Fibroblast of lung (primary cell): ENCODE measurements around the gene TIMM44. TPM values are rescaled to one million over a fixed set of nuclear protein-coding genes. Genes with fewer than 3 reads are reported as not detected.

Experiments
- DNase-seq, 2 donors: peaks; one replicate each; pipeline versions ENCODE4 v3.0.0 to v3.0.0-alpha.2; 2010; ENCODE audit warnings: low read depth in 2 of 2
- H2AFZ ChIP-seq: 2 replicates; pipeline ENCODE4 v1.5.1; 2012; ENCODE audit warnings: low read length, control low read depth, inconsistent platforms
- H3K27ac ChIP-seq: 2 replicates; pipeline ENCODE4 v1.5.1; 2011; ENCODE audit warnings: low read length, control low read depth; ENCODE audit not compliant: insufficient read depth
- H3K27me3 ChIP-seq: 2 replicates; pipeline ENCODE4 v1.5.1; 2011; ENCODE audit warnings: mild to moderate bottlenecking, low read length; ENCODE audit not compliant: control insufficient read depth, insufficient read depth
- H3K36me3 ChIP-seq: 2 replicates; pipeline ENCODE4 v1.5.1; 2011; ENCODE audit warnings: low read length; ENCODE audit not compliant: control insufficient read depth, insufficient read depth
- H3K4me1 ChIP-seq: 2 replicates; pipeline ENCODE4 v1.5.1; 2011; ENCODE audit warnings: low read length; ENCODE audit not compliant: control insufficient read depth, insufficient read depth; ENCODE audit errors: extremely low read depth
- H3K4me2 ChIP-seq: 2 replicates; pipeline ENCODE4 v1.5.1; 2011; ENCODE audit warnings: low read length, control low read depth; ENCODE audit not compliant: insufficient read depth; ENCODE audit errors: extremely low read depth
- H3K4me3 ChIP-seq, 4 experiments: fragments of 200-600 bp in 1 of 4; sonication (generic) in 1 of 4; replicated peaks in 1 of 4; 2 replicates each; pipeline ENCODE4 v1.5.1; 2011 to 2016; ENCODE audit warnings: low read length in 4 of 4, low read depth in 3 of 4, mild to moderate bottlenecking in 3 of 4, control low read depth in 2 of 4, inconsistent platforms in 1 of 4, mixed read lengths in 1 of 4; ENCODE audit not compliant: insufficient read depth in 1 of 4; ENCODE audit errors: control extremely low read depth in 1 of 4
- H3K79me2 ChIP-seq: 2 replicates; pipeline ENCODE4 v1.5.1; 2012; ENCODE audit warnings: mild to moderate bottlenecking, low read length, inconsistent platforms; ENCODE audit not compliant: control insufficient read depth, insufficient read depth
- H3K9ac ChIP-seq: 2 replicates; pipeline ENCODE4 v1.5.1; 2011; ENCODE audit warnings: mild to moderate bottlenecking, low read length, control low read depth; ENCODE audit not compliant: insufficient read depth
- H3K9me3 ChIP-seq: 2 replicates; pipeline ENCODE4 v1.5.1; 2012; ENCODE audit warnings: low read depth, low read length; ENCODE audit not compliant: control insufficient read depth, insufficient read depth
- H4K20me1 ChIP-seq: 2 replicates; pipeline ENCODE4 v1.5.1; 2011; ENCODE audit warnings: low read length; ENCODE audit not compliant: control insufficient read depth, insufficient read depth; ENCODE audit errors: extremely low read depth
- EZH2 ChIP-seq: IDR thresholded peaks from 2 replicates; pipeline ENCODE4 v1.5.1; 2012; ENCODE audit warnings: low read length, control low read depth, mild to moderate bottlenecking; ENCODE audit errors: missing control alignments
- polyA plus RNA-seq, 2 donors: library from polyadenylated mRNA; depleted of rRNA in 1 of 2; stranded (reverse) in 1 of 2; unstranded in 1 of 2; fragments of >200 nt; gene quantifications; 2 replicates each; pipeline ENCODE4 v1.2.1, GENCODE V29; 2011 to 2012; ENCODE audit warnings: missing spikeins in 1 of 2
- total RNA-seq: library from RNA; depleted of rRNA; stranded (reverse); fragments of >200 nt; gene quantifications from 2 replicates; pipeline ENCODE4 v1.2.1, GENCODE V29; 2014
- TF ChIP-seq, protein P1 (sequence below), 2 donors: IDR thresholded peaks in 1 of 2; conservative IDR thresholded peaks in 1 of 2; 1 replicate in 1 of 2; 2 replicates in 1 of 2; pipeline ENCODE4 v1.5.1; 2011 to 2012; ENCODE audit warnings: low read length in 2 of 2, control low read depth in 1 of 2, inconsistent platforms in 1 of 2, low read depth in 1 of 2, mild to moderate bottlenecking in 1 of 2

The TIMM44 gene
- total and polyA plus RNA-seq, 2 donors (not counting 1 experiment from before 2014, with no cell fraction given) = 29.5 to 56.1 TPM

DNA sequence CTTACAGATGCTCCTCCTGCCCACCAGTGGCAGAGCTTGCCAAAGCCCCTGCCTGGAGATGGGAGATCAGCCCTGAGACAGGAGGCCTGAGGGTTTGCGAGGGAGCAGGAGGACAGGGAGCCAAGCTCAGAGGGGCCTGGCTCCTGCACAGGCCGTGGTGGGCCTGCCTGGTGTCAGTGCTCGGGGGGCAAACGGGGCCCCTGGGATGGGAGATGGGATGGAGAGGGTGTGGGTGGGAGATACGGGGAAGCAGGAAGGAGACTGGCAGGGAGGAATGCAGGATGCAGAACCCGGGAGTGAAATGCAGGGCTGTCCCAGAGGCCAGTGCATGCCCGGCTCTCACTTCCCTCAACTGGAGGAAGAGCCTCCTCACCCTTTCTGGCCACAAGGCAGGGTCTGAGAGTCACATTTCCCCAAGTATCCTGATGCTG lies 42.0 kb upstream of the TIMM44 start:
- no peak overlapping the region for H3K9ac ChIP-seq
- H4K20me1 ChIP-seq = no peaks in the 10 kb centered on the region
- TF ChIP-seq, protein P1, sequence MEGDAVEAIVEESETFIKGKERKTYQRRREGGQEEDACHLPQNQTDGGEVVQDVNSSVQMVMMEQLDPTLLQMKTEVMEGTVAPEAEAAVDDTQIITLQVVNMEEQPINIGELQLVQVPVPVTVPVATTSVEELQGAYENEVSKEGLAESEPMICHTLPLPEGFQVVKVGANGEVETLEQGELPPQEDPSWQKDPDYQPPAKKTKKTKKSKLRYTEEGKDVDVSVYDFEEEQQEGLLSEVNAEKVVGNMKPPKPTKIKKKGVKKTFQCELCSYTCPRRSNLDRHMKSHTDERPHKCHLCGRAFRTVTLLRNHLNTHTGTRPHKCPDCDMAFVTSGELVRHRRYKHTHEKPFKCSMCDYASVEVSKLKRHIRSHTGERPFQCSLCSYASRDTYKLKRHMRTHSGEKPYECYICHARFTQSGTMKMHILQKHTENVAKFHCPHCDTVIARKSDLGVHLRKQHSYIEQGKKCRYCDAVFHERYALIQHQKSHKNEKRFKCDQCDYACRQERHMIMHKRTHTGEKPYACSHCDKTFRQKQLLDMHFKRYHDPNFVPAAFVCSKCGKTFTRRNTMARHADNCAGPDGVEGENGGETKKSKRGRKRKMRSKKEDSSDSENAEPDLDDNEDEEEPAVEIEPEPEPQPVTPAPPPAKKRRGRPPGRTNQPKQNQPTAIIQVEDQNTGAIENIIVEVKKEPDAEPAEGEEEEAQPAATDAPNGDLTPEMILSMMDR (conservative IDR thresholded peaks at IDR 0.05 in 1 of 2, IDR thresholded peaks at IDR 0.05 in 1 of 2; ENCODE audit: low read depth in 1 of 2, low read length in 2 of 2) = no peak
- TF ChIP-seq EZH2 = no peak
- H3K4me2 ChIP-seq = no peak overlapping the region
- H2AFZ ChIP-seq = no peak overlapping the region
- no peaks in the 10 kb centered on the region for H3K27me3 ChIP-seq
- DNase-seq = no peak
- H3K27ac ChIP-seq = no peak overlapping the region
- H3K79me2 ChIP-seq = peaks cover 34% of the 10 kb centered on the region
- no peak overlapping the region for H3K4me3 ChIP-seq
- H3K36me3 ChIP-seq = peaks cover 20% of the 10 kb centered on the region
- no peaks in the 10 kb centered on the region for H3K9me3 ChIP-seq
- peaks cover 15% of the 10 kb centered on the region for H3K4me1 ChIP-seq

DNA sequence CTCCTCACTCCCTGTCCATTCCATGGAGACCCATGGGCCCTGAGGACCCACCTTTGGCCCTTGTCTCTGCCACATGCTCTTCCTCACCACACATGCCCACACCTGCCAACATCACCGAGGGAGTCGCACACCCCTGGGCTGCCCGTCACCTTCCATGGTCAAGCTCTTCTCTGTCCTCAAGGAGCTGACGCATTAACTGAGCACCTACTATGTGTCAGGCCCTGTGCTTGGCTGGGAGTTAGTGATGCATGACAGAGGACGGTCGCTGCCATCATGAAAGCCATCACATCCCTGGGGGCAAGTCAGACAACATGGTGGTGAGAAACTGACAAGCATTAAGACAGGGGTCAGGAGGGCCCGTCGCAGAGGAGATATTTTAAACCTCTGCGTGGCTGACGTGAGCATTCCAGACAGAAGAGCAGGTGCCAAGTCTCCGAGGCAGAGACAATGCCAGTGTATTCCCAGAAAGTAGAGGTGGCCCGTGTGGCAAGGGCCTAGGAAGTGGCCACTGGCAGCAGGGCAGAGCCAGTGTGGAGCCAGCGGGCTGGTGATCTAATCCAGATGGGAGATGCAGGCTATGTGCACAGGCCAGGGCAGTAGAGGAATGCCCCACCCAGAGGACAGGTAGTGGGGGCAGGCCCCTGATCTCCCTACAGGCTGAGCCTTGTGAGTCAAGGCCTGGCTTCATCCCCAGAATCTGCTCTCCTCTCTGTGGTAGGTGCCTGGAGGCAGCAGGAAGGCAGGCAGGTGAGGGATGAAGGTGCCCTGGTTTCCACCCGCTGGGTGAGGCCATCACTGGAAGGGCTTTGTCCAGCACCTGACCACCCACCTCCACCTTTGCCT lies 40.8 kb upstream of the TIMM44 start:
- H3K36me3 ChIP-seq = peaks cover 26% of the 10 kb centered on the region
- H2AFZ ChIP-seq = no peak overlapping the region
- no peaks in the 10 kb centered on the region for H4K20me1 ChIP-seq
- H3K9ac ChIP-seq = no peak overlapping the region
- TF ChIP-seq, protein P1 (conservative IDR thresholded peaks at IDR 0.05 in 1 of 2, IDR thresholded peaks at IDR 0.05 in 1 of 2; ENCODE audit: low read depth in 1 of 2, low read length in 2 of 2) = no peak
- TF ChIP-seq EZH2 = no peak
- no peak for DNase-seq
- H3K4me1 ChIP-seq = peaks cover 15% of the 10 kb centered on the region
- no peaks in the 10 kb centered on the region for H3K27me3 ChIP-seq
- no peak overlapping the region for H3K4me2 ChIP-seq
- peaks cover 34% of the 10 kb centered on the region for H3K79me2 ChIP-seq
- no peak overlapping the region for H3K27ac ChIP-seq
- no peaks in the 10 kb centered on the region for H3K9me3 ChIP-seq
- H3K4me3 ChIP-seq = no peak overlapping the region

DNA sequence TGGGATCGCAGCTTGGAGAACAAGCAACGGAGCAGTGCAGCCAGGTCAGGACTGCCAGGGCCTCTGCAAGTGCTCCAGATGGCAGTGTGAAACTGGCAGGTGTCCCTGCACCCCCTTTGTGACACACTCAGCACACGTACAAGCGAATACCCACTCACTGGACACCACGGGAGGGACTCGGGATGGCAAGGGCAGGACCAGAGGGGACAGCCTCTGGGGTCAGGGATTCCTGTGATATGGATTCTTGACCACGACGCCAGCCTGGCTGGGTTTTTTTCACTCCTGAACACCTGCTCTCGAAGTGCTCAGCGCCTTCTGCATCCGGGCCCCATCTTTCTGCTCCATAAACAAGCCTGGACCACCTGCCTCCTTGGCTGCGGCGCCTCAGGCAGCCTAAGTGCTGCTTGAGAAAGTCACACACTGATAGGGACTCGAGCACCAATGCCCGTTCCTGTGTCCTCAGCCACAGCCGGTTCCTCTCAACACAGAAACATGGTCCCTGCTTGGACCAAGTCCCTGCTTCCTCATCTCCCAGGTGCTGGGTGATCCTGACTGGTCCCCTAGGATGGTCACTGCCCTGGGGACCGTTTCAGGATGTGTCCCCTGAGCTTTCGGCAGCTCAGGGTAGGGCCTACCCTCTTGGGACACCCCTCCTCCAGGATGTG lies 40.0 kb upstream of the TIMM44 start:
- H3K36me3 ChIP-seq = peaks cover 25% of the 10 kb centered on the region
- H3K79me2 ChIP-seq = peaks cover 34% of the 10 kb centered on the region
- no peaks in the 10 kb centered on the region for H3K9me3 ChIP-seq
- no peak for DNase-seq
- peaks cover 17% of the 10 kb centered on the region for H3K4me1 ChIP-seq
- no peaks in the 10 kb centered on the region for H3K27me3 ChIP-seq
- H4K20me1 ChIP-seq = no peaks in the 10 kb centered on the region
- TF ChIP-seq, protein P1 (conservative IDR thresholded peaks at IDR 0.05 in 1 of 2, IDR thresholded peaks at IDR 0.05 in 1 of 2; ENCODE audit: low read depth in 1 of 2, low read length in 2 of 2) = no peak
- H3K27ac ChIP-seq = no peak overlapping the region
- no peak overlapping the region for H2AFZ ChIP-seq
- no peak overlapping the region for H3K4me2 ChIP-seq
- no peak overlapping the region for H3K9ac ChIP-seq
- H3K4me3 ChIP-seq = no peak overlapping the region
